ENCODE data around the gene TSPAN9. TPM values are rescaled to one million over a fixed set of nuclear protein-coding genes. Genes with fewer than 3 reads are reported as not detected.
"Not testable (repeated sequence)": the region's sequence is repeated elsewhere in the genome, so short reads cannot be mapped to it uniquely, and the experiment has no call there.

TSPAN9 gene
- total RNA-seq, 1 experiment from 2014 or later: 35.5 TPM

DNA sequence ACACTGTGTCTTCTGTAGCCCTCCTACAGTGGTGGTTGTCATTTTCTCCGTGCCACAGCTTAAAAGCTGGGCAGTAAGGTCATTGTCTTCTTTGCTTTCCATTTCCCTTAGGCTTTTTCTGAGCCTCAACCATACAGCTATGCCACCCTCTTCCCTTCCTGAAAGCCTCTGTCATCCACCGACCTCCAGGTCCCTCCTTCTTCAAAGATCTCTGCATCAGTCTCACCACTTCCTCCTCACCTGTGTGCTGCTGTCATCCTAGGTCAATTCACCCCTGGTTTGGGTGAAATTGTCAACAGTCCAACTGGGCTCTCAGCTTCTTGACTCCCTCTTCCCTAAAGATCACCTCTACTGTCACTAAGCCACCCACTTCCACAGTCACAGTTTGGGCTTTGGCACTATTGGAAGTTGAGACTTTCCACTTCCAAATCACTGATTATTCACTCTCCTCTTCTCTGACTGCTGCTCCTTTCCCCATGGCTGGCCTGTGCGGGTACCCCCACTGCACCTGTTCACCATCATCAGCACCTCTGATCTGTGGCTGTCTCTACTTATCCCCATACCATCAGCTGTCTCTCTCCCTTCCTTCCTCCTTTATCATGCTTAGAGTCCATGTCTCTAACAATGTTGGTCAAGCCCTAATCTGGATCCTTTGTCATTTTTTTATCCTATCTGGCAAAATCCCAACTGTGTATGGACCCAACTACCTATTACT is 15.5 kb upstream of the TSPAN9 start:
- Histone ChIP-seq H3K9me3 (ENCODE audit: low read depth, low read length, poor library complexity, severe bottlenecking) (peaks cover 4% of the 10 kb centered on the region), H3K27ac (ENCODE audit: low read depth, low read length, poor library complexity, severe bottlenecking) (no peak overlapping the region), H3K4me1 (ENCODE audit: insufficient read depth, low read length, poor library complexity, severe bottlenecking) (no peaks in the 10 kb centered on the region), H3K36me3 (ENCODE audit: insufficient read depth, low read length, poor library complexity, severe bottlenecking) (no peaks in the 10 kb centered on the region), H3K4me3 (ENCODE audit: low read depth, low read length, poor library complexity, severe bottlenecking) (no peak overlapping the region), H3K27me3 (replicated peaks; ENCODE audit: insufficient read depth, low read depth, low read length, poor library complexity) (no peaks in the 10 kb centered on the region)
- CTCF ChIA-PET: no interaction called here
- no TSS peak for BruUV-seq (replicated peaks)
- DNase-seq (ENCODE audit: low spot score): no peak
- POLR2A ChIA-PET (ENCODE audit: low non-redundant PET): no interaction called here
- no peak for TF ChIP-seq EZH2 (IDR thresholded peaks at IDR 0.05; ENCODE audit: borderline replicate concordance, low read depth, low read length, poor library complexity, severe bottlenecking)
- TF ChIP-seq, protein P1, sequence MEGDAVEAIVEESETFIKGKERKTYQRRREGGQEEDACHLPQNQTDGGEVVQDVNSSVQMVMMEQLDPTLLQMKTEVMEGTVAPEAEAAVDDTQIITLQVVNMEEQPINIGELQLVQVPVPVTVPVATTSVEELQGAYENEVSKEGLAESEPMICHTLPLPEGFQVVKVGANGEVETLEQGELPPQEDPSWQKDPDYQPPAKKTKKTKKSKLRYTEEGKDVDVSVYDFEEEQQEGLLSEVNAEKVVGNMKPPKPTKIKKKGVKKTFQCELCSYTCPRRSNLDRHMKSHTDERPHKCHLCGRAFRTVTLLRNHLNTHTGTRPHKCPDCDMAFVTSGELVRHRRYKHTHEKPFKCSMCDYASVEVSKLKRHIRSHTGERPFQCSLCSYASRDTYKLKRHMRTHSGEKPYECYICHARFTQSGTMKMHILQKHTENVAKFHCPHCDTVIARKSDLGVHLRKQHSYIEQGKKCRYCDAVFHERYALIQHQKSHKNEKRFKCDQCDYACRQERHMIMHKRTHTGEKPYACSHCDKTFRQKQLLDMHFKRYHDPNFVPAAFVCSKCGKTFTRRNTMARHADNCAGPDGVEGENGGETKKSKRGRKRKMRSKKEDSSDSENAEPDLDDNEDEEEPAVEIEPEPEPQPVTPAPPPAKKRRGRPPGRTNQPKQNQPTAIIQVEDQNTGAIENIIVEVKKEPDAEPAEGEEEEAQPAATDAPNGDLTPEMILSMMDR (conservative IDR thresholded peaks at IDR 0.05; ENCODE audit: low read depth, low read length): no peak
- intact Hi-C loops (cut with micrococcal nuclease; ENCODE audit: unreplicated experiment): no loop called here

DNA sequence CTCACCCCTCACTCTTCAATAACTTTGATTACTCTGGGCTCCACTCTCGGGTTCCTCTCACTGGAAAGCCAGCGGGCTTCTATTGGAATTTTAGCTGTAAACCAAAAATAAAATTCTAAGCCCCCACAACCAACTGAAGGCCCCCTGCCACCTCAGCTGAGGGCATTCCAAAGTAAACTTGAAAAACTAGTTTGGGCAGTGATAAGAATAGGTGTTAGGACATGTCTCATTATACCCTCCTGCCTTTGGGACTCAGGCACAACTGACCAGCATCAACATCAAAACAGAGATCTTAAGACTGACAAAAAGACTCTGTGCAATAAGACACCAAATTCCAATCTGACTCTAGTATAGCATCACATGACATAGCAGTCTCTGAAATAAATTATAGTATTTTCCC is 11.9 kb upstream of the TSPAN9 start:
- no peak overlapping the region for H3K27ac ChIP-seq (ENCODE audit: low read depth, low read length, poor library complexity, severe bottlenecking)
- TF ChIP-seq, protein P1 (conservative IDR thresholded peaks at IDR 0.05; ENCODE audit: low read depth, low read length): no peak
- TF ChIP-seq EZH2 (IDR thresholded peaks at IDR 0.05; ENCODE audit: borderline replicate concordance, low read depth, low read length, poor library complexity, severe bottlenecking): no peak
- H3K36me3 ChIP-seq (ENCODE audit: insufficient read depth, low read length, poor library complexity, severe bottlenecking): no peaks in the 10 kb centered on the region
- no peak for DNase-seq (ENCODE audit: low spot score)
- H3K4me1 ChIP-seq (ENCODE audit: insufficient read depth, low read length, poor library complexity, severe bottlenecking): no peaks in the 10 kb centered on the region
- no peaks in the 10 kb centered on the region for H3K27me3 ChIP-seq (replicated peaks; ENCODE audit: insufficient read depth, low read depth, low read length, poor library complexity)
- intact Hi-C loops (cut with micrococcal nuclease; ENCODE audit: unreplicated experiment): no loop called here
- no TSS peak for BruUV-seq (replicated peaks)
- ChIA-PET CTCF (interaction anchor here (1.1 kb wide), 1 partner anchor 8 kb away, joined by 4 read pairs; no protein-coding TSS in a partner anchor), POLR2A (ENCODE audit: low non-redundant PET) (no interaction called here)
- H3K4me3 ChIP-seq (ENCODE audit: low read depth, low read length, poor library complexity, severe bottlenecking): no peak overlapping the region
- H3K9me3 ChIP-seq (ENCODE audit: low read depth, low read length, poor library complexity, severe bottlenecking): peaks cover 4% of the 10 kb centered on the region

DNA sequence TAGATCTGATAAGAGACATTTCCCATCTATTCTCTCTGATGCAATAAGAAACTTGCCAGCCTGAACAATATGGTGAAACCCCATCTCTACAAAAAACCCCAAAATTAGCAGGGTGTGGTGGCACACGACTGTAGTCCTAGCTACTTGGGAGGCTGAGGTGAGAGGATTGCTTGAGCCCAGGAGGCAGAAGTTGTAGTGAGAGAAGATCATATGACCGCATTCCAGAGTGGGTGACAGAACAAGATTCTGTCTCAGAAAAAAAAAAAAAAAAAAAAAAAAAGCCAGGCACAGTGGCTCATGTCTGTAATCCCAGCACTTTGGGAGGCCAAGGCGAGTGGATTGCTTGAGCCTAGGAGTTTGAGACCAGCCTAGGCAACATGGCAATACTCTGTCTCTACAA is 11.3 kb upstream of the TSPAN9 start:
- BruUV-seq (replicated peaks); intact Hi-C loops (cut with micrococcal nuclease; ENCODE audit: unreplicated experiment); POLR2A ChIA-PET (ENCODE audit: low non-redundant PET); H3K4me1 ChIP-seq (ENCODE audit: insufficient read depth, low read length, poor library complexity, severe bottlenecking); CTCF ChIA-PET; H3K27ac ChIP-seq (ENCODE audit: low read depth, low read length, poor library complexity, severe bottlenecking); H3K4me3 ChIP-seq (ENCODE audit: low read depth, low read length, poor library complexity, severe bottlenecking); H3K36me3 ChIP-seq (ENCODE audit: insufficient read depth, low read length, poor library complexity, severe bottlenecking); H3K27me3 ChIP-seq (replicated peaks; ENCODE audit: insufficient read depth, low read depth, low read length, poor library complexity); H3K9me3 ChIP-seq (ENCODE audit: low read depth, low read length, poor library complexity, severe bottlenecking); DNase-seq (ENCODE audit: low spot score): not testable (repeated sequence)

DNA sequence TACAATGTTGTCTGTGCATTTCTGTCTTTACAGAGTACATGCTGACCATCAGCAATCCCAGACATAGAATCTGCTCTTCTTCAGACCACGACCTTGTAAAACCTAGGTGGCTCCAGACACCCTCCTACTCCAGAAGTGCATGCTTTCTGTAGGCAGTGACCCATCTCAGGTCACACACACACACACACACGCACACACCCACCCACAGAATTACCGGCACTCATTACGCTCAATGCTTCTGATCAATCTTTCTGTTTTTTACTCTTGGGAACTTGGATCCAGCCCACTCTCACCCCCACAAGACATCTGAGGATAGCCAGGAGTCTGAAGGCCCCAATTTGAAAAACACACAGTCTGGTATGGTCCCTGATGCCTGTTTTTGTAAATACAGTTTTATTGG is 7.5 kb upstream of the TSPAN9 start:
- TF ChIP-seq, protein P1 (conservative IDR thresholded peaks at IDR 0.05; ENCODE audit: low read depth, low read length): no peak
- TF ChIP-seq EZH2 (IDR thresholded peaks at IDR 0.05; ENCODE audit: borderline replicate concordance, low read depth, low read length, poor library complexity, severe bottlenecking): no peak
- Histone ChIP-seq H3K27me3 (replicated peaks; ENCODE audit: insufficient read depth, low read depth, low read length, poor library complexity) (no peaks in the 10 kb centered on the region), H3K27ac (ENCODE audit: low read depth, low read length, poor library complexity, severe bottlenecking) (no peak overlapping the region), H3K4me1 (ENCODE audit: insufficient read depth, low read length, poor library complexity, severe bottlenecking) (peaks cover 5% of the 10 kb centered on the region), H3K36me3 (ENCODE audit: insufficient read depth, low read length, poor library complexity, severe bottlenecking) (no peaks in the 10 kb centered on the region), H3K9me3 (ENCODE audit: low read depth, low read length, poor library complexity, severe bottlenecking) (no peaks in the 10 kb centered on the region), H3K4me3 (ENCODE audit: low read depth, low read length, poor library complexity, severe bottlenecking) (no peak overlapping the region)
- DNase-seq (ENCODE audit: low spot score): no peak
- ChIA-PET POLR2A (ENCODE audit: low non-redundant PET) (no interaction called here), CTCF (interaction anchor here (2.3 kb wide), 1 partner anchor 205 kb away, joined by 6 read pairs; no protein-coding TSS in a partner anchor)
- BruUV-seq (replicated peaks): no TSS peak
- intact Hi-C loops (cut with micrococcal nuclease; ENCODE audit: unreplicated experiment): no loop called here
